K562 (cell line): ENCODE data around the gene ANKRD24. TPM values are rescaled to one million over a fixed set of nuclear protein-coding genes. Genes with fewer than 3 reads are reported as not detected.
A peak's percentile ranks its signal among the peaks of the same experiment; 100 is the strongest.

Experiments used
- BDP1 ChIP-seq: IDR thresholded peaks from 3 replicates; pipeline ENCODE4 v1.6.1; 2011; ENCODE audit not compliant: insufficient read length, insufficient read depth
- BHLHE40 ChIP-seq: IDR thresholded peaks from 2 replicates; pipeline ENCODE4 v1.6.1; 2011; ENCODE audit warnings: low read length, improper control_type of control experiment
- CCAR2 ChIP-seq: fragments of 200-400 bp; formaldehyde crosslinking; IDR thresholded peaks from 2 replicates; pipeline ENCODE4 v1.6.1; 2017; ENCODE audit warnings: mild to moderate bottlenecking, low read depth, low read length
- ELF2 ChIP-seq: fragments of 250-450 bp; sonication (Bioruptor Pico); IDR thresholded peaks from 2 replicates; pipeline ENCODE4 v1.5.0; 2021; ENCODE audit warnings: mild to moderate bottlenecking
- HMG20A ChIP-seq: fragments of 450-650 bp; formaldehyde crosslinking; conservative IDR thresholded peaks from 2 replicates; pipeline ENCODE4 v1.4.0; 2020; ENCODE audit warnings: mild to moderate bottlenecking, mixed read lengths
- KDM2B ChIP-seq: fragments of 250-450 bp; sonication (Bioruptor Pico); IDR thresholded peaks from 2 replicates; pipeline ENCODE4 v1.8.0; 2021; ENCODE audit warnings: mild to moderate bottlenecking, moderate library complexity
- KHSRP ChIP-seq: fragments of 450-650 bp; IDR thresholded peaks from 2 replicates; pipeline ENCODE4 v1.6.1; 2017
- NELFE ChIP-seq: IDR thresholded peaks from 2 replicates; pipeline ENCODE4 v1.6.1; 2011; ENCODE audit warnings: mild to moderate bottlenecking; ENCODE audit not compliant: insufficient read depth, insufficient read length
- RCOR1 ChIP-seq, 2 experiments: IDR thresholded peaks; 2 replicates each; pipeline ENCODE4 v1.6.1; 2012; ENCODE audit warnings: low read depth in 2 of 2, low read length in 2 of 2, borderline replicate concordance in 1 of 2, improper control_type of control experiment in 1 of 2
- STAG1 ChIP-seq: sonication (generic); formaldehyde crosslinking; IDR thresholded peaks from 2 replicates; pipeline ENCODE4 v1.5.0; 2020; ENCODE audit warnings: missing genetic modification reagents, borderline replicate concordance
- XRCC3 ChIP-seq: fragments of 450-650 bp; IDR thresholded peaks from 2 replicates; pipeline ENCODE4 v1.6.1; 2017; ENCODE audit warnings: mild to moderate bottlenecking, moderate library complexity
- ZNF175 ChIP-seq: fragments of 200-800 bp; sonication (Bioruptor generic); IDR thresholded peaks from 2 replicates; pipeline ENCODE4 v1.6.1; 2016; ENCODE audit warnings: low read depth, mild to moderate bottlenecking, missing genetic modification characterization, missing compliant biosample characterization
- ZNF274 ChIP-seq: IDR thresholded peaks from 2 replicates; pipeline ENCODE4 v1.6.1; 2011; ENCODE audit warnings: low read depth, mild to moderate bottlenecking, low read length, moderate library complexity, borderline replicate concordance
- ZNF41 ChIP-seq: fragments of 250-450 bp; sonication (Bioruptor Pico); conservative IDR thresholded peaks from 2 replicates; pipeline ENCODE4 v1.4.0; 2020; ENCODE audit warnings: mild to moderate bottlenecking
- ZNF696 ChIP-seq: fragments of 250-450 bp; sonication (Bioruptor Pico); conservative IDR thresholded peaks from 2 replicates; pipeline ENCODE4 v1.4.0; 2020; ENCODE audit warnings: mild to moderate bottlenecking, moderate library complexity
- ZNF764 ChIP-seq: fragments of 250-450 bp; sonication (Bioruptor Pico); IDR thresholded peaks from 2 replicates; pipeline ENCODE4 v1.4.0; 2020; ENCODE audit warnings: low read depth, mild to moderate bottlenecking, moderate library complexity
- polyA plus RNA-seq, 8 experiments: library from polyadenylated mRNA; depleted of rRNA in 4 of 8; stranded (reverse) in 5 of 8; unstranded in 3 of 8; fragments of >200 nt; fragmentation: Nextera tagmentation in 2 of 8; fragmentation: Illumina TruSeq in 1 of 8; extraction: Ambion mirVana in 2 of 8; extraction: Trizol in 1 of 8; gene quantifications; 2 replicates each; pipeline versions ENCODE4 v1.2.1 to v1.2.3, GENCODE V29; 2011 to 2014; ENCODE audit warnings: inconsistent platforms in 1 of 8, missing spikeins in 1 of 8
- total RNA-seq, 7 experiments: library from RNA; depleted of rRNA in 6 of 7; stranded (reverse); fragments of >200 nt in 6 of 7; fragmentation: Illumina TruSeq in 2 of 7; extraction: Trizol in 2 of 7; gene quantifications; 2 replicates each; pipeline versions ENCODE4 v1.2.1 to v1.2.3, GENCODE V29; 2011 to 2021; ENCODE audit warnings: low replicate concordance in 1 of 7
- TF ChIP-seq, protein P1 (sequence below): fragments of 250-450 bp; sonication (Bioruptor Pico); IDR thresholded peaks from 2 replicates; pipeline ENCODE4 v1.9.0; 2021; ENCODE audit warnings: mild to moderate bottlenecking, inconsistent platforms
- TF ChIP-seq, protein P2 (sequence below): sonication (generic); formaldehyde crosslinking; IDR thresholded peaks from 2 replicates; pipeline ENCODE4 v1.8.1; 2023; ENCODE audit warnings: mild to moderate bottlenecking, missing genetic modification reagents
- TF ChIP-seq, protein P3 (sequence below): sonication (generic); formaldehyde crosslinking; IDR thresholded peaks from 2 replicates; pipeline ENCODE4 v1.8.0; 2022; ENCODE audit warnings: mild to moderate bottlenecking, missing genetic modification reagents
- TF ChIP-seq, protein P4 (sequence below): sonication (generic); formaldehyde crosslinking; IDR thresholded peaks from 2 replicates; pipeline ENCODE4 v1.8.0; 2022; ENCODE audit warnings: mild to moderate bottlenecking, missing genetic modification reagents

ANKRD24 gene
- total and polyA plus RNA-seq, 9 of the 15 experiments (the other 6 are each of a cell fraction or from before 2014, with no cell fraction given) = 0.07 to 0.12 (median 0.09) TPM; not detected in 5

DNA sequence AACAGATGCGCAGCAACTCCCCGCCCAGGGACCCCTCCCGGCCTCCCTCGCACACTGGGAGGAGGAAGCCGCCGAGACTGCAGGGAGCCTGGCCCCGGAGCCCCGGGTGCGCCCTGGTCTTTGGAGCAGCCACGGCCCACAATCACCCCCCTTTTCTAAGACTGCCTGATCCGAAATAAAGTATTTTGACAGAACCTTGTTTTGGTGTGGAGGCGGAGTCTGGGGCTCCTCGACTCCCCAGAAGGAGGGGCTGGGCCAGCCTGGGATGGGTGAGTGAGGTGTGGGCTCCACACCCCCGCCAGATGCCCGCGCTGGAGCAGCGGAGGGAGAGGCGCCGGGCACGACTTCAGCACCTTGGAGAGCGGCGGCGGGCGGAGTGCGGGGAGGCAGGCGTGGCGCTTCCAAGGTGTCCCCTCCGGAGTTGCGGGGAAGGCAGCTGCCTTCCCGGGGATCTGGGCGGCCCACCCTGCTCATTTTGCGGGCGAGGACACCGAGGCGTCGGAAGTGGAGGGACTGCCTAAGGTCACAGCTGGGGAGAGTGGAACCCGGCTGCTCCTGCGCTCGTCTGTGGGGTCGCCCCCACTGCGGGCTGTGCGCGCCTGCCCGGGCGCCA, 9.5 kb upstream of the ANKRD24 start (continued):
- TF ChIP-seq, protein P1, sequence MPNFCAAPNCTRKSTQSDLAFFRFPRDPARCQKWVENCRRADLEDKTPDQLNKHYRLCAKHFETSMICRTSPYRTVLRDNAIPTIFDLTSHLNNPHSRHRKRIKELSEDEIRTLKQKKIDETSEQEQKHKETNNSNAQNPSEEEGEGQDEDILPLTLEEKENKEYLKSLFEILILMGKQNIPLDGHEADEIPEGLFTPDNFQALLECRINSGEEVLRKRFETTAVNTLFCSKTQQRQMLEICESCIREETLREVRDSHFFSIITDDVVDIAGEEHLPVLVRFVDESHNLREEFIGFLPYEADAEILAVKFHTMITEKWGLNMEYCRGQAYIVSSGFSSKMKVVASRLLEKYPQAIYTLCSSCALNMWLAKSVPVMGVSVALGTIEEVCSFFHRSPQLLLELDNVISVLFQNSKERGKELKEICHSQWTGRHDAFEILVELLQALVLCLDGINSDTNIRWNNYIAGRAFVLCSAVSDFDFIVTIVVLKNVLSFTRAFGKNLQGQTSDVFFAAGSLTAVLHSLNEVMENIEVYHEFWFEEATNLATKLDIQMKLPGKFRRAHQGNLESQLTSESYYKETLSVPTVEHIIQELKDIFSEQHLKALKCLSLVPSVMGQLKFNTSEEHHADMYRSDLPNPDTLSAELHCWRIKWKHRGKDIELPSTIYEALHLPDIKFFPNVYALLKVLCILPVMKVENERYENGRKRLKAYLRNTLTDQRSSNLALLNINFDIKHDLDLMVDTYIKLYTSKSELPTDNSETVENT (CRISPR knock-in tag) = 0 out of 2 replicates have a peak, but pooled peaks have one; percentile 11
- no peak for TF ChIP-seq ZNF696 (CRISPR knock-in tag)
- TF ChIP-seq XRCC3 = no peak
- TF ChIP-seq RCOR1 (IDR thresholded peaks at IDR 0.05; ENCODE audit: borderline replicate concordance in 1 of 2, low read depth in 2 of 2, low read length in 2 of 2) = 0 out of 4 replicates have a peak, but pooled peaks of 1 of the 2 experiments have one; percentile 28
- TF ChIP-seq KDM2B (CRISPR knock-in tag) = no peak
- TF ChIP-seq BDP1 = no peak
- TF ChIP-seq, protein P2, sequence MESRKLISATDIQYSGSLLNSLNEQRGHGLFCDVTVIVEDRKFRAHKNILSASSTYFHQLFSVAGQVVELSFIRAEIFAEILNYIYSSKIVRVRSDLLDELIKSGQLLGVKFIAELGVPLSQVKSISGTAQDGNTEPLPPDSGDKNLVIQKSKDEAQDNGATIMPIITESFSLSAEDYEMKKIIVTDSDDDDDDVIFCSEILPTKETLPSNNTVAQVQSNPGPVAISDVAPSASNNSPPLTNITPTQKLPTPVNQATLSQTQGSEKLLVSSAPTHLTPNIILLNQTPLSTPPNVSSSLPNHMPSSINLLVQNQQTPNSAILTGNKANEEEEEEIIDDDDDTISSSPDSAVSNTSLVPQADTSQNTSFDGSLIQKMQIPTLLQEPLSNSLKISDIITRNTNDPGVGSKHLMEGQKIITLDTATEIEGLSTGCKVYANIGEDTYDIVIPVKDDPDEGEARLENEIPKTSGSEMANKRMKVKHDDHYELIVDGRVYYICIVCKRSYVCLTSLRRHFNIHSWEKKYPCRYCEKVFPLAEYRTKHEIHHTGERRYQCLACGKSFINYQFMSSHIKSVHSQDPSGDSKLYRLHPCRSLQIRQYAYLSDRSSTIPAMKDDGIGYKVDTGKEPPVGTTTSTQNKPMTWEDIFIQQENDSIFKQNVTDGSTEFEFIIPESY (CRISPR knock-in tag) = peak; percentile 51
- no peak for TF ChIP-seq ZNF274
- TF ChIP-seq ZNF175 = no peak
- no peak; the same call in 1 of the 2 replicates for TF ChIP-seq STAG1 (CRISPR knock-in tag)
- TF ChIP-seq HMG20A (CRISPR knock-in tag) = no peak
- TF ChIP-seq, protein P3, sequence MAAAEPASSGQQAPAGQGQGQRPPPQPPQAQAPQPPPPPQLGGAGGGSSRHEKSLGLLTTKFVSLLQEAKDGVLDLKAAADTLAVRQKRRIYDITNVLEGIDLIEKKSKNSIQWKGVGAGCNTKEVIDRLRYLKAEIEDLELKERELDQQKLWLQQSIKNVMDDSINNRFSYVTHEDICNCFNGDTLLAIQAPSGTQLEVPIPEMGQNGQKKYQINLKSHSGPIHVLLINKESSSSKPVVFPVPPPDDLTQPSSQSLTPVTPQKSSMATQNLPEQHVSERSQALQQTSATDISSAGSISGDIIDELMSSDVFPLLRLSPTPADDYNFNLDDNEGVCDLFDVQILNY = no peak
- TF ChIP-seq, protein P4, sequence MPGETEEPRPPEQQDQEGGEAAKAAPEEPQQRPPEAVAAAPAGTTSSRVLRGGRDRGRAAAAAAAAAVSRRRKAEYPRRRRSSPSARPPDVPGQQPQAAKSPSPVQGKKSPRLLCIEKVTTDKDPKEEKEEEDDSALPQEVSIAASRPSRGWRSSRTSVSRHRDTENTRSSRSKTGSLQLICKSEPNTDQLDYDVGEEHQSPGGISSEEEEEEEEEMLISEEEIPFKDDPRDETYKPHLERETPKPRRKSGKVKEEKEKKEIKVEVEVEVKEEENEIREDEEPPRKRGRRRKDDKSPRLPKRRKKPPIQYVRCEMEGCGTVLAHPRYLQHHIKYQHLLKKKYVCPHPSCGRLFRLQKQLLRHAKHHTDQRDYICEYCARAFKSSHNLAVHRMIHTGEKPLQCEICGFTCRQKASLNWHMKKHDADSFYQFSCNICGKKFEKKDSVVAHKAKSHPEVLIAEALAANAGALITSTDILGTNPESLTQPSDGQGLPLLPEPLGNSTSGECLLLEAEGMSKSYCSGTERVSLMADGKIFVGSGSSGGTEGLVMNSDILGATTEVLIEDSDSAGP (CRISPR knock-in tag) = no peak
- TF ChIP-seq ZNF41 (CRISPR knock-in tag) = no peak
- TF ChIP-seq NELFE = no peak
- no peak for TF ChIP-seq CCAR2
- no peak for TF ChIP-seq ZNF764
- TF ChIP-seq BHLHE40 = no peak
- TF ChIP-seq KHSRP = no peak
- TF ChIP-seq ELF2 (CRISPR knock-in tag) = no peak
